ENCODE results near the gene NLN.

GRCh38 chr5:65708145-65708544 lies 13.9 kb upstream of the NLN start:
- TF ChIP-seq CSDC2 (CRISPR knock-in tag; IDR thresholded peaks at IDR 0.05) = no peak
- TF ChIP-seq ZFP3 (CRISPR knock-in tag; IDR thresholded peaks at IDR 0.05) = no peak
- TF ChIP-seq BACH2 (CRISPR knock-in tag; IDR thresholded peaks at IDR 0.05; ENCODE audit: borderline replicate concordance) = no peak
- TF ChIP-seq ZC3H10 (CRISPR knock-in tag; IDR thresholded peaks at IDR 0.05) = no peak
- no peak for TF ChIP-seq RARB (CRISPR knock-in tag; IDR thresholded peaks at IDR 0.05)
- no peak for TF ChIP-seq CREB5 (CRISPR knock-in tag; IDR thresholded peaks at IDR 0.05; ENCODE audit: low read depth)
- TF ChIP-seq GLIS3 (CRISPR knock-in tag; IDR thresholded peaks at IDR 0.05) = no peak
- TF ChIP-seq PATZ1 (CRISPR knock-in tag; IDR thresholded peaks at IDR 0.05; ENCODE audit: borderline replicate concordance) = no peak
- TF ChIP-seq ARNTL (CRISPR knock-in tag; IDR thresholded peaks at IDR 0.05; ENCODE audit: borderline replicate concordance, low read depth) = no peak
- no peak for TF ChIP-seq SNAI2 (CRISPR knock-in tag; IDR thresholded peaks at IDR 0.05)
- TF ChIP-seq OSR1 (CRISPR knock-in tag; IDR thresholded peaks at IDR 0.05) = no peak
- TF ChIP-seq ZNF8 (CRISPR knock-in tag; IDR thresholded peaks at IDR 0.05) = no peak
